Measurements from ENCODE around the gene C11orf86.

C11orf86 gene

GRCh38 chr11:67025750-67026149, 50.6 kb downstream of the C11orf86 start:
- no peak overlapping the region for H3K27ac ChIP-seq (ENCODE audit: low read depth, low read length)
- H3K9me3 ChIP-seq (ENCODE audit: insufficient read depth, low read depth, low read length), result no peaks in the 10 kb centered on the region
- no peaks in the 10 kb centered on the region for H3K36me3 ChIP-seq (ENCODE audit: insufficient read depth, low read length)
- no peak overlapping the region for H3K9ac ChIP-seq (ENCODE audit: low read depth, low read length)
- peaks cover 33% of the 10 kb centered on the region for H3K27me3 ChIP-seq (ENCODE audit: insufficient read depth, low read length)
- 93% methylated on average over 6 of the region's 8 CpGs for WGBS
- no peak overlapping the region for H3K4me3 ChIP-seq (ENCODE audit: low read length)
- no peaks in the 10 kb centered on the region; the same call in 1 of the 2 replicates for H3K4me1 ChIP-seq (ENCODE audit: insufficient read depth, low read length)

Data from HUES64 (cell line).